BJ (cell line): ENCODE results near the gene ALK. TPM values are rescaled to one million over a fixed set of nuclear protein-coding genes. Genes with fewer than 3 reads are reported as not detected.
"Not testable (repeated sequence)": the region's sequence is repeated elsewhere in the genome, so short reads cannot be mapped to it uniquely, and the experiment has no call there.

ENCODE experiments used
- CTCF ChIA-PET: fragments of 350-600 bp; formaldehyde crosslinking; extraction: SDS; loops from one replicate; lab custom pipeline; 2021; ENCODE audit warnings: antibody characterized with exemption, inconsistent platforms; lab: Yijun Ruan, JAX
- POLR2A ChIA-PET: fragments of 300-600 bp; sonication (Branson Sonifier 250); formaldehyde crosslinking; extraction: SDS; loops from one replicate; lab custom pipeline; 2021; ENCODE audit warnings: antibody characterized with exemption; lab: Charles Lee
- DNase-seq: peaks from one replicate; pipeline ENCODE4 v3.0.0-alpha.2; 2011; ENCODE audit warnings: low read depth
- H3K27me3 ChIP-seq: 2 replicates; pipeline ENCODE4 v1.6.0; 2011; ENCODE audit warnings: low read length; ENCODE audit not compliant: control insufficient read depth, insufficient read depth
- H3K36me3 ChIP-seq: 2 replicates; pipeline ENCODE4 v1.5.1; 2011; ENCODE audit warnings: low read length; ENCODE audit not compliant: control insufficient read depth, insufficient read depth
- H3K4me3 ChIP-seq: 2 replicates; pipeline ENCODE4 v1.5.1; 2011; ENCODE audit warnings: low read depth, mild to moderate bottlenecking, control low read depth, low read length
- CTCF ChIP-seq: IDR thresholded peaks from 2 replicates; pipeline ENCODE4 v1.5.1; 2011; ENCODE audit warnings: low read depth, mild to moderate bottlenecking, control low read depth, inconsistent platforms, low read length, moderate library complexity; ENCODE audit not compliant: insufficient read depth
- polyA plus RNA-seq: library from polyadenylated mRNA; depleted of rRNA; stranded (reverse); fragments of >200 nt; gene quantifications from 2 replicates; pipeline ENCODE4 v1.2.3, GENCODE V29; 2011

Gene ALK
- polyA plus RNA-seq, 1 experiment: not detected

GRCh38 chr2:29755233-29755632, 166.2 kb downstream of the ALK start:
- no peak for DNase-seq
- Histone ChIP-seq H3K36me3 (no peaks in the 10 kb centered on the region), H3K4me3 (no peak overlapping the region), H3K27me3 (no peaks in the 10 kb centered on the region)
- POLR2A ChIA-PET: no interaction called here
- TF ChIP-seq CTCF: no peak
- CTCF ChIA-PET: no interaction called here

DNA sequence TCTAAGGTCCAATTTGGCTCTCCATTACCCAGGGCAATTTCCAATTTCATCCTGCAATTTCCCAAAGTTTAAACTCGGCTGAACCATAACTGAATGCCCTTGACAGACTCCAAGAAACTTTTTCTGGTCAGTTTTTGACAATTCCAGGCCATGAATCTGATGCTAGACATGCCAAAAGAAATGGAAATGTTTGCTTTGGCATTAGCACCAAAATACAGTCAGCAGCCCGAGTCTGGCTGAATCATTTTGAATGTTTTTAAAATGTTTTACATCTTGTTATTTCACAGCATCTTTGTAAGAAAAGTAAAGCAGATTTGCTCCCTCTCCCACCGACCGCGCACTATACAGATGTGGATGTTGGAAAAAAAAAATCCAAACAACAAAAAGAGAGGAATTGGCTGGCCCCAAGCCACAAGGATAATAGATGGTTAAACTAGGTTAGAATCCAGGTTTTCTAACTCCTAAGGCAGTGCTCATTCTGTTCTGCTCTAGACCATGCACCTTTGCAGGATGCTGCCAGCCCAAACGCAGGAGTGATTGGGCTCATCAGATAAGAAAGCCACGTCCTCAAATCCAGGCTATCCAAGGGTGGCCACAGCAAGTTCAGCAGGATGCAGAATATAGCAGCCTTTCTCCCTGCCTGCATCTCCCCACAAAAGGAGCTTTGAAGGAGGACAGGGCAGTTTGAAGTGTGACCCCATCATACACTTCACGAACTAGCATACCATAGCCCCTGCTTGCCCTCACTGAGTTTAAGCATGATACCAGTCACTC, 167.5 kb downstream of the ALK start:
- ChIA-PET CTCF (interaction anchor here (0.7 to 1.1 kb wide), 2 partner anchors 45 to 87 kb away, joined by 3 read pairs; no protein-coding TSS in a partner anchor), POLR2A (no interaction called here)
- Histone ChIP-seq H3K4me3 (no peak overlapping the region), H3K27me3 (no peaks in the 10 kb centered on the region), H3K36me3 (no peaks in the 10 kb centered on the region)
- DNase-seq: no peak
- no peak for TF ChIP-seq CTCF

DNA sequence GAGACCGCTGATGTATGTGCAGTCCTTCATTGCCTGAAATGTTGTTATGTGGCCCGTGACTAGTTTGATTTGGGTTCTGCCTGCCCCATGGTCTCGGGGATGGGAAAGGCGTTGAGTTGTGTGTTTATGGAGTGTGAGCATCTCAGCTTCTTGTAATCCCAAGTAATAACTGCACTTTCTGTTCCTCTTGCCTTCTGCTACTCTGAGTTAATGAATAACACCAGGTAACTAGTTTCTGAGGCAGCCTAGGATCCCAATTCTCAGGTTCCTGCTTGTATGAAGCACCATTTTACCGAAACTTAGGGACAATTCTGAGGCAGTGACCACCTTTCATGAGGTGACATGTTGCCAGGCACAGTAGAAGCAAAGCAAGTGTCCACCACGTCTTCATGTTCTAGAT, 170.0 kb downstream of the ALK start:
- no peak for TF ChIP-seq CTCF
- no peak overlapping the region for H3K4me3 ChIP-seq
- ChIA-PET CTCF (no interaction called here), POLR2A (no interaction called here)
- no peak for DNase-seq
- H3K27me3 ChIP-seq: no peaks in the 10 kb centered on the region
- H3K36me3 ChIP-seq: no peaks in the 10 kb centered on the region

- H3K27me3 ChIP-seq, CTCF ChIA-PET, DNase-seq, H3K4me3 ChIP-seq, POLR2A ChIA-PET, H3K36me3 ChIP-seq: not testable (repeated sequence)
Measured at GRCh38 chr2:29750463-29750862, 170.9 kb downstream of the ALK start.

GRCh38 chr2:29749843-29750242, 171.5 kb downstream of the ALK start:
- DNase-seq: no peak
- CTCF ChIA-PET: no interaction called here
- Histone ChIP-seq H3K27me3 (no peaks in the 10 kb centered on the region), H3K4me3 (no peak overlapping the region), H3K36me3 (no peaks in the 10 kb centered on the region)
- TF ChIP-seq CTCF: no peak
- POLR2A ChIA-PET: no interaction called here

GRCh38 chr2:29749041-29749440, 172.3 kb downstream of the ALK start:
- no peak for DNase-seq
- Histone ChIP-seq H3K27me3 (no peaks in the 10 kb centered on the region), H3K36me3 (no peaks in the 10 kb centered on the region), H3K4me3 (no peak overlapping the region)
- TF ChIP-seq CTCF: no peak
- CTCF ChIA-PET: no interaction called here
- POLR2A ChIA-PET: no interaction called here
